K562 (cell line): ENCODE results near the gene CASKIN2. TPM values are rescaled to one million over a fixed set of nuclear protein-coding genes. Genes with fewer than 3 reads are reported as not detected.
A peak's percentile ranks its signal among the peaks of the same experiment; 100 is the strongest.

Experiments
- ATAC-seq: fragments of 200-7000 bp; cut with Tn5 transposase; 3 replicates; pipeline ENCODE4 v1.9.1; 2020; ENCODE audit warnings: moderate library complexity
- BruUV-seq: library from RNA; stranded (reverse); fragments of 400-500 nt; replicated peaks from 2 replicates; lab custom pipeline; 2021; lab: Mats Ljungman, UMichigan
- CTCF ChIA-PET: fragments of 300-600 bp; formaldehyde crosslinking; extraction: SDS; loops from one replicate; lab custom pipeline; 2021; ENCODE audit warnings: low intra/inter-chr PET ratio; lab: Yijun Ruan, JAX
- POLR2A ChIA-PET: fragments of 300-600, 350-650 bp; sonication (Branson Sonifier 250); formaldehyde crosslinking; extraction: SDS; loops from one replicate; lab custom pipeline; 2021; ENCODE audit warnings: antibody characterized with exemption, inconsistent platforms; lab: Yijun Ruan, JAX
- DNase-seq, 4 experiments: peaks; one replicate each; pipeline versions ENCODE4 v3.0.0 to v3.0.0-alpha.2; 2011 to 2018; ENCODE audit warnings: low spot score in 3 of 4, mixed read lengths in 3 of 4; ENCODE audit errors: extremely low read depth in 1 of 4
- FAIRE-seq: peaks from 2 replicates; lab custom pipeline; 2011; peaks lifted over from hg19 to GRCh38; lab: Jason Lieb, UNC
- H2AFZ ChIP-seq: 2 replicates; pipeline ENCODE4 v1.6.0; 2011; ENCODE audit warnings: low read depth, low read length, control low read depth, inconsistent platforms
- H3K27ac ChIP-seq: fragments of 200-600 bp; 3 replicates; pipeline ENCODE4 v1.8.0; 2011; ENCODE audit warnings: low read depth, mild to moderate bottlenecking, control low read depth, inconsistent platforms, low read length, moderate library complexity, mixed read lengths; ENCODE audit errors: extremely low read depth
- H3K27me3 ChIP-seq, 2 experiments: fragments of 300-600 bp in 1 of 2; 2 replicates in 1 of 2; 3 replicates in 1 of 2; pipeline versions ENCODE4 v1.6.0 to v1.8.0; 2011; ENCODE audit warnings: inconsistent platforms in 2 of 2, low read length in 2 of 2, mild to moderate bottlenecking in 1 of 2, mixed read lengths in 1 of 2, moderate library complexity in 1 of 2; ENCODE audit not compliant: control insufficient read depth in 2 of 2, insufficient read depth in 2 of 2
- H3K36me3 ChIP-seq: fragments of 300-600 bp; 3 replicates; pipeline ENCODE4 v1.8.0; 2011; ENCODE audit warnings: mild to moderate bottlenecking, low read length, inconsistent platforms; ENCODE audit not compliant: control insufficient read depth, insufficient read depth
- H3K4me1 ChIP-seq, 2 experiments: fragments of 200-600 bp in 1 of 2; replicated peaks in 1 of 2; 2 replicates in 1 of 2; 3 replicates in 1 of 2; pipeline versions ENCODE4 v1.5.1 to v1.8.0; 2011; ENCODE audit warnings: inconsistent platforms in 2 of 2, low read length in 2 of 2, mild to moderate bottlenecking in 1 of 2, mixed read lengths in 1 of 2, moderate library complexity in 1 of 2; ENCODE audit not compliant: control insufficient read depth in 2 of 2, insufficient read depth in 2 of 2
- H3K4me2 ChIP-seq: 2 replicates; pipeline ENCODE4 v1.6.1; 2011; ENCODE audit warnings: low read length, control low read depth, inconsistent platforms, mixed read lengths; ENCODE audit not compliant: insufficient read depth
- H3K4me3 ChIP-seq: fragments of 200-600 bp; sonication (generic), shearing (Covaris generic); 2 replicates; pipeline ENCODE4 v1.5.1; 2016; ENCODE audit warnings: control low read depth, inconsistent platforms
- H3K79me2 ChIP-seq: fragments of 200-600 bp; 3 replicates; pipeline ENCODE4 v1.8.0; 2011; ENCODE audit warnings: low read length, inconsistent platforms; ENCODE audit not compliant: control insufficient read depth, insufficient read depth
- H3K9ac ChIP-seq, 2 experiments: 2 replicates each; pipeline versions ENCODE4 v1.6.0 to v1.6.1; 2011; ENCODE audit warnings: low read depth in 2 of 2, low read length in 2 of 2, control low read depth in 1 of 2, inconsistent platforms in 1 of 2, mild to moderate bottlenecking in 1 of 2, mixed read lengths in 1 of 2; ENCODE audit not compliant: insufficient read depth in 1 of 2
- H3K9me1 ChIP-seq: one replicate; pipeline ENCODE4 v1.6.0; 2011; ENCODE audit warnings: inconsistent platforms, mild to moderate bottlenecking, low read length, moderate library complexity; ENCODE audit not compliant: control insufficient read depth, insufficient read depth
- H3K9me3 ChIP-seq: replicated peaks from 2 replicates; pipeline ENCODE4 v1.5.1; 2011; ENCODE audit warnings: low read depth, low read length, inconsistent platforms; ENCODE audit not compliant: control insufficient read depth, insufficient read depth
- H4K20me1 ChIP-seq: replicated peaks from 2 replicates; pipeline ENCODE4 v1.6.1; 2011; ENCODE audit warnings: low read length, inconsistent platforms, mixed read lengths; ENCODE audit not compliant: control insufficient read depth, insufficient read depth
- BCL6 ChIP-seq: fragments of 250-450 bp; sonication (Bioruptor Pico); IDR thresholded peaks from 2 replicates; pipeline ENCODE4 v1.4.0; 2020
- E2F6 ChIP-seq, 2 experiments: IDR thresholded peaks; 2 replicates each; pipeline ENCODE4 v1.6.1; 2011; ENCODE audit warnings: borderline replicate concordance in 1 of 2, control low read depth in 1 of 2, low read depth in 1 of 2, low read length in 1 of 2, mild to moderate bottlenecking in 1 of 2, mixed read lengths in 1 of 2, moderate library complexity in 1 of 2; ENCODE audit not compliant: insufficient read depth in 1 of 2, insufficient read length in 1 of 2, poor library complexity in 1 of 2, severe bottlenecking in 1 of 2; ENCODE audit errors: extremely low read depth in 1 of 2
- KDM1A ChIP-seq, 2 experiments: fragments of 450-650 bp; IDR thresholded peaks; 2 replicates each; pipeline ENCODE4 v1.6.1; 2016; ENCODE audit warnings: mild to moderate bottlenecking in 2 of 2
- KLF6 ChIP-seq: fragments of 250-450 bp; sonication (Bioruptor Pico); IDR thresholded peaks from 2 replicates; pipeline ENCODE4 v1.4.0; 2020; ENCODE audit warnings: mild to moderate bottlenecking, moderate library complexity, borderline replicate concordance
- NR1H2 ChIP-seq: sonication (generic); formaldehyde crosslinking; IDR thresholded peaks from 2 replicates; pipeline ENCODE4 v1.4.0; 2020; ENCODE audit warnings: mild to moderate bottlenecking, missing genetic modification reagents
- SMARCE1 ChIP-seq: fragments of 450-650 bp; IDR thresholded peaks from 2 replicates; pipeline ENCODE4 v1.7.1; 2016; ENCODE audit warnings: mild to moderate bottlenecking
- ZNF407 ChIP-seq: fragments of 450-650 bp; IDR thresholded peaks from 2 replicates; pipeline ENCODE4 v1.6.1; 2016; ENCODE audit warnings: low read depth
- ZNF449 ChIP-seq: fragments of 250-450 bp; sonication (Bioruptor Pico); IDR thresholded peaks from 2 replicates; pipeline ENCODE4 v1.8.0; 2022; ENCODE audit warnings: moderate library complexity, mild to moderate bottlenecking, inconsistent platforms
- WGBS: fragments of 100-300 bp; shearing (Covaris generic); methylation state at CpG from one replicate; pipeline ENCODE4 v1.1.6; 2016; ENCODE audit warnings: low coverage, mixed read lengths; ENCODE audit not compliant: insufficient coverage; ENCODE audit errors: missing lambda C conversion rate; 5-methylcytosine and 5-hydroxymethylcytosine counted together
- in situ Hi-C: fragments of 300-500 bp; cut with MboI; formaldehyde crosslinking; loops from 4 replicates; pipeline ENCODE4 v1.15.0; 2018; ENCODE audit warnings: inconsistent platforms, mixed read lengths
- intact Hi-C: fragments of 100-400 bp; cut with micrococcal nuclease; formaldehyde crosslinking; loops from 2 replicates; pipeline ENCODE4 v1.14.2; 2022
- polyA plus RNA-seq, 8 experiments: library from polyadenylated mRNA; depleted of rRNA in 4 of 8; stranded (reverse) in 5 of 8; unstranded in 3 of 8; fragments of >200 nt; fragmentation: Nextera tagmentation in 2 of 8; fragmentation: Illumina TruSeq in 1 of 8; extraction: Ambion mirVana in 2 of 8; extraction: Trizol in 1 of 8; gene quantifications; 2 replicates each; pipeline versions ENCODE4 v1.2.1 to v1.2.3, GENCODE V29; 2011 to 2014; ENCODE audit warnings: inconsistent platforms in 1 of 8, missing spikeins in 1 of 8
- total RNA-seq, 7 experiments: library from RNA; depleted of rRNA in 6 of 7; stranded (reverse); fragments of >200 nt in 6 of 7; fragmentation: Illumina TruSeq in 2 of 7; extraction: Trizol in 2 of 7; gene quantifications; 2 replicates each; pipeline versions ENCODE4 v1.2.1 to v1.2.3, GENCODE V29; 2011 to 2021; ENCODE audit warnings: low replicate concordance in 1 of 7

Gene CASKIN2
- total and polyA plus RNA-seq, 9 of the 15 experiments (the other 6 are each of a cell fraction or from before 2014, with no cell fraction given), result 0.01 to 12.2 (median 2.1) TPM

- TF ChIP-seq E2F6 (IDR thresholded peaks at IDR 0.05; ENCODE audit: borderline replicate concordance in 1 of 2, extremely low read depth in 1 of 2, insufficient read depth in 1 of 2, insufficient read length in 1 of 2, low read depth in 1 of 2, low read length in 1 of 2, poor library complexity in 1 of 2, severe bottlenecking in 1 of 2), result no peak
- TF ChIP-seq ZNF449 (CRISPR knock-in tag), result no peak
- no peak for TF ChIP-seq NR1H2 (CRISPR knock-in tag)
- TF ChIP-seq BCL6, result no peak
Measured at GRCh38 chr17:75481194-75482068, 33.9 kb downstream of the CASKIN2 start (continued).

GRCh38 chr17:75480281-75480680, 35.1 kb downstream of the CASKIN2 start:
- 71% methylated on average over 5 of the region's 6 CpGs for WGBS
- intact Hi-C loops, result no loop called here
- H2AFZ ChIP-seq, result no peak overlapping the region
- no peak overlapping the region for H3K4me2 ChIP-seq
- H3K79me2 ChIP-seq, result no peaks in the 10 kb centered on the region
- H3K9me3 ChIP-seq, result no peaks in the 10 kb centered on the region
- ChIA-PET CTCF (no interaction called here), POLR2A (interaction anchor here (0.9 to 1.7 kb wide), 4 partner anchors 11 to 36 kb away, joined by 3 to 6 read pairs (median 6); partner anchors contain the start of genes TMEM94 and TSEN54)
- no peak overlapping the region for H3K4me3 ChIP-seq
- peak; percentile 21; the same call in 1 of the 3 replicates for ATAC-seq
- no peak for FAIRE-seq
- peaks cover 17% of the 10 kb centered on the region; the same call in 1 of the 2 replicates for H4K20me1 ChIP-seq
- no peak overlapping the region for H3K27ac ChIP-seq
- no peaks in the 10 kb centered on the region for H3K9me1 ChIP-seq
- H3K9ac ChIP-seq, result peak overlapping the region in 1 of 2 experiments; percentile 60; a peak in 2 of 4 replicates
- DNase-seq, result no peak
- H3K4me1 ChIP-seq, result peaks cover 0 to 16% of the 10 kb centered on the region in 2 experiments; a peak in 2 of 5 replicates
- no TSS peak for BruUV-seq
- no peaks in the 10 kb centered on the region for H3K27me3 ChIP-seq
- peaks cover 3% of the 10 kb centered on the region; the same call in 1 of the 3 replicates for H3K36me3 ChIP-seq
- in situ Hi-C loops, result no loop called here
- TF ChIP-seq ZNF407 (no peak), KDM1A (IDR thresholded peaks at IDR 0.05) (no peak), SMARCE1 (no peak), KLF6 (CRISPR knock-in tag) (no peak)
